GM18909 (cell line): ENCODE measurements around the gene DNAJC22.
"Not testable (repeated sequence)": the region's sequence is repeated elsewhere in the genome, so short reads cannot be mapped to it uniquely, and the experiment has no call there.

Source experiments
- ATAC-seq: cut with Tn5 transposase; IDR thresholded peaks from one replicate; pipeline ENCODE4 v1.9.1; 2021; ENCODE audit warnings: mild to moderate bottlenecking; ENCODE audit not compliant: unreplicated experiment, poor library complexity

Gene DNAJC22

DNA sequence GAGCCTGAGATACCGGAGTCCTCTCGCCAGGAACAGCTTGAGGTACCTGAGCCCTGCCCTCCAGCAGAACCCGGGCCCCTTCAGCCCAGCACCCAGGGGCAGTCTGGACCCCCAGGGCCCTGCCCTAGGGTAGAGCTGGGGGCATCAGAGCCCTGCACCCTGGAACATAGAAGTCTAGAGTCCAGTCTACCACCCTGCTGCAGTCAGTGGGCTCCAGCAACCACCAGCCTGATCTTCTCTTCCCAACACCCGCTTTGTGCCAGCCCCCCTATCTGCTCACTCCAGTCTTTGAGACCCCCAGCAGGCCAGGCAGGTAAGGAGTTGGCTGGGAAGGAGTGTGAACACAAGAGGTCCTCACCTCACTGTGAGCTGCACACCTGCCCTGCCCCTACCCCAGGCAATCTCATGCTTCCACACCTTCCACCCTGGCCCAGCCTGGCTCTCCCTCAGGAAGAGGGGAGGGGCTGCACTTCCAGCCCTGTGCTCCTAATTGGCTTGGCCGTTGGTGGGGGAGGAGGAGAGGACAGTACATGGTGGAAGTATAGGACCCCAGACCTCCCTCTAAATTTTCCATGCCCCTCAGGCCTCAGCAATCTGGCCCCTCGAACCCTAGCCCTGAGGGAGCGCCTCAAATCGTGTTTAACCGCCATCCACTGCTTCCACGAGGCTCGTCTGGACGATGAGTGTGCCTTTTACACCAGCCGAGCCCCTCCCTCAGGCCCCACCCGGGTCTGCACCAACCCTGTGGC is 15.9 kb upstream of the DNAJC22 start:
- ATAC-seq, result no peak

DNA sequence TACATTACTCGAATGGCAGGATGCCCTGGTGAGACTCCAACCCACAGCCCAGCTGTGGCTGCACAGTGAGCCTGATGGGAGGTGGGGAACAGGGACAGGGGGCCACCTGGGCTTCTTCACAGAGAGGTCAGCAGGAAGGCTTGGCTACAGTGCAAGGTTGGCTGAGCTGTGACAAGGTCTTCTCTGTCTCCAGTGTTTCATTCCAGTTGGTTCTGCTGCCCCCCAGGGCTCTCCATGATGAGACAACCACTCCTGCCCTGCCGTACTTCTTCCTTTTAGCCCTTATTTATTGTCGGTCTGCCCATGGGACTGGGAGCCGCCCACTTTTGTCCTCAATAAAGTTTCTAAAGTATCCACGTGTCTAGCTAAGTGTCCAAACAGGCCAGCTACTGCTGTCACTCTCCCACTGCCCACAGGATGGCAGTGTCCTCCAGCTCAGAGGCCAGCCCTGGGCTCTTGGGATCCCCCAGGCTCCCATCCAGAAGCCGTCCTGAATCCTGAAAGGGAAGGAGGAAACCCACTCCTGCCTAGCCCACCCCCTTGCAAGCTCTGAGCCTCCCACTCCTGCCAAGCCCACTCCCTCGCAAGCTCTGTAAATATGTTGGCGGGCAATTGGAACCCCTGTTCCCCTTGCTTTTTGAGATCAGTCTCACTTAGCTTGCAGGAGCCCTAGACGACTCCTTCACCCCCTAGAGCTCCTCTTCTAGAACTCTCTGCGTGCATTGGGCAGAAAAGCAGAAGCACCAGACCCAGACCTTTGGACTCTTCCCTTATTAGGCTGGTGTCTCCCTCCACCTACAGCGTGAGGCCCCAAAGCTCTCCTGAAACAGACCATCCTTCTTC is 15.1 kb upstream of the DNAJC22 start:
- no peak for ATAC-seq

DNA sequence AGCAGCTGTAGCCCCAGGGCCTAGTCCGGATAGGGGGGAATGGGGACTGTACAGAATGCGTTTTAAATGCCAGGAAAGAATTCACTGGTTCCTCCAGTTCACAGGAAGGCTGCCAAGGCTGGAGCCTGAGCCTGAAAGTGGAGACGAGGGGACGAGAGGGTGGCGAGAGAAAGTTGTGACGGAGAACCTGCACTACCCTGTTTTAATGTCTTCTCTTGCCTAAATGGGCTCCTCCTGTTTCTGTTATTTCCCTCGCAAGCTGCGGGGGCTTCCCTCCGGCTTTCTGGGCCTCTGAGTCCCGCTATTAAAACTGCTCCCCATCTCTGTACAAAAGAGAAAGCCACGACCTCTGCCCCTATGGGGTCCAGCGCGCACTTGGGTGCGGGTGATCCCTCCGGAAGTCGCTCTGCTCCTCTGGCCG is 14.2 kb upstream of the DNAJC22 start:
- no peak for ATAC-seq

DNA sequence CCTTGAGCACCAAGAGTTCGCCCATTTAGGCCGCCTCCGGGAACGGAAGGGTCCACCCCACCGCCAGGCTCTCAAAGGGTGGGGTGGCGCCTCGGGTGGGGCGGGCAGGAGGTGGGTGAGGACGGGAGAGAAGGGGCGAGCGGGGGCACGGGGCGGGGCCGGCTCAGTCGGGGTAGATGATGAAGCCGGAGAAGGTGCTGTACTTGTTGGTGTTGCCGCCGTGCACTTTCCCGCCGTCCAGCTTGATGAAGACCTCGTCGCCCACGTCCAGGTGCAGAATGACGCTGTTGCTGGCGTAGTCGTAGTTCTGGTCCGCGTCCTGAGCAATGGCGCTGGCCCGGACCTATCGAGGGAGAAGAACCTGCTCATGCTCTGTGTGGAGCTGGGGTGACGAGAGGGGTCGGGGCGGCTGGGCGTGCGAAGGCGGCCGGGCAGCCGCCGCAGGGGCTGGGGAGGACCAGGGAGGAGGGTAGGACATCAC is 13.8 kb upstream of the DNAJC22 start:
- ATAC-seq, result no peak

DNA sequence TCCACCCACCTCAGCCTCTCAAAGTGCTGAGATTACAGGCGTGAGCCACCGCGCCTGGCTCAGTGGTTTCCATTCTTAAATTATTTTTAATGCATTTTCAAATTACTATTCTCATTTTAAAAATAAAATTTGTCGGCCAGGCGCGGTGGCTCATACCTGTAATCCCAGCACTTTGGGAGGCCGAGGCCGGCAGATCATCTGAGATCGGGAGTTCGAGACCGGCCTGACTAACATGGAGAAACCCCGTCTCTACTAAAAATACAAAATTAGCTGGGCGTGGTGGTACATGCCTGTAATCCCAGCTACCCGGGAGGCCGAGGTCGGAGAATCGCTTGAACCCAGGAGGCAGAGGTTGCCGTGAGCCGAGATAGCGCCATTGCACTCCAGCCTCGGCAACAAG is 12.9 kb upstream of the DNAJC22 start:
- not testable (repeated sequence) for ATAC-seq

DNA sequence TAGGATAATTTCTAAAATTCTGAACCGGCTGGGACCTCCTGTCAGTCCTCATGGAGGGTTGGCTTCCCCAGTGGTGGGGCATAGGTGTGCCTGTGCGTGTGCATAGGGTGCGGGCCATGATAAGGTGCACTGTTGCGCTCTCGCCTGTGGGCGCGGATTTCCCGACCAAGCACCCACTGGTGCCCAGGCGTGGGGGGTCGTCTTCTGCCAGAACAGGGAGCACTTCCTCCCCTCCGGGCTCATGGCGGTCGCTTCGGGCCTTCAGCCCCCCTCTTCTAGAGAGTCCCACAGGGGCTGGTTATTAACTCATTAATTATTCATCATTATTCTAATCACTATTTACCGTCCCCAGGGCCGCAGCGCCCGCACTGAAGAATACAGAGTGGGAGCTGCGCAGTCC is 12.5 kb upstream of the DNAJC22 start:
- ATAC-seq, result no peak

DNA sequence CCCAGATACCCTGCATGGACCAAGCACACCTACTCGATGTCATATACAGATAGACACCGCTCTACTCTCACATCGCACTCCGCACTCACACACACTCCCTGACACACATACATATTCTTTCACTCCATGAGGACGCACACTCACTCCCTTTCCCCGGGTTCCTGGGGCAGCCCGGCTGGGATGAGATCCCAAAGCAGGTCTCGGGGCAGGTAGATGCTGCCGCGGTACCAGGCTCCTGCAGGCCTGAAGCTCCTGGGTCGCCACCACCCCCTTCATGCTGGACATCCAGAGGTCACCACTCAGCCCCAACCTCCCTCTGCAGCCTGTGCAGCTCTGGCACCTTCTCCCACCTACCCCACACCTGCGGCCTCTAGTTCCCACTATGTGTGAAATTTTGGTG is 12.0 kb upstream of the DNAJC22 start:
- ATAC-seq, result no peak

DNA sequence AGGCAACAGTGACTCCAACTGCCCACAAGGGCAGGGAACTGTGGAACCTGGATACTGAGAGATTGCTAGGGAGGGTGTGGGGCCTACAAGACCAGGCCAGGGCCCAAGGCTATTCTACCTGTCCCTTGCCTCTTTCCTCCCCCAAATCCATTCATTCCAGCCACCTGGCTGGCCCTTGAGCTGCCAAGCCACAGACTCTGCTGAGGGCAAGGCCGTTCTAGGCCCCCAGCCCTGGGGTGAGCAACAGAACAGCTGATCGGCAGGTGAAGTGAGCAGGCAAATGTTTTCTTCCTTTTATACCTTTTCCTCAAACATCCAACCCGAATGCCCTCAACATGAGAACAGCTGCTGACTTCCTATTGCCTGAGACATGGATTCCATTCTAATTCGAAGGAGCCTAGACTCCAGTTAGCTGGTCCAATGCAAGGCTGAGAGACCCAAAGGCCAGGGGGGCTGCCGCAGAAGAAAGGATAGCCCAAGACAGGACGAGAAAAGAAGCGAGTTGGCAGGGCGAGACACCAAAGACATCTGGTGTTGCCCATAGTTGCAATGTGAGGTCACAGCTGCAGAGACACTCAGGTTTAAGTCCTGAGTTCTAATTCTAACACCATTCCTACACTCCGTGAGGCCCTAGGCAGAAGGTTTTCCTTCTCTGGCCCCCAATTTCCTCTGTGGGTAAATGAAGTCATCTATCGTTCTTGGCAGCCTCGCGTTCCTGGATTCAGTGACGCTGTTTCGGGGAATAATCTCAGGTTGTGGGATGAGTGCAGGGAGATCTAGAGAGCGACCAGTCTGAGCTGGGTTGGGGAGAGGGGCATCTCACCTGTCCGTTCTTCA is 11.4 kb upstream of the DNAJC22 start:
- ATAC-seq, result no peak

DNA sequence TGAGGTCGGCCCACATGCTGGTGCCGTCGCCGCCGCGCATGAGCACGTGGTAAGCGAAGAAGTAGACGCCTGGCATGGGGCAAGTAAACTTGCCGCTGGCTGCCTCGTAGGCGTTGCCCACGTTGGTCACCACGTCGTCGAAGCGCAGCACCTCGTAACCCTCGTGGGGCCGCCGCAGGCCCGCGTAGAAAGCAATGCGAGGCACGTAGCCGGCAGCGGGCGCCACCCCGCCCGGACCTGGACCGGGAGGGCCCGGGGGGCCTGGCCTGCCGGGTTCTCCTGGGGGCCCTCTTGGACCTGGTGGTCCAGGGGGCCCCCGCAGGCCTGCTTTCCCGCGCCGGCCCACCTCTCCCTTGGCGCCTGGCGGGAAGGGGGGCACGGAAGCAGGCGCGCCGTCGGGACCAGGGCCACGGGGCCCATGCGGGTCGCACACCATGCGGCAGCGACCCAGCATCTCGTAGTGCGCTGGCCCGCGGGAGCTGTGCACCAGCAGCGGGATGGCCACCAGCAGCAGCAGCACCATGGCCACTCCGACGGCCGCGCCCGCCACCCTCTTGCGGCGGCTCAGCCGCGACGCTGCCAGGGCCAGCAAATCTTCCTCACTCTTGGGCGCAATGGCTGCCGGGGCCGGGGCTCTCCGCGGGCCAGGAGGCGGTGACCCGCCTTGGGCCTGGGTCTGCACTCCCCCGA is 10.6 kb upstream of the DNAJC22 start:
- no peak for ATAC-seq

DNA sequence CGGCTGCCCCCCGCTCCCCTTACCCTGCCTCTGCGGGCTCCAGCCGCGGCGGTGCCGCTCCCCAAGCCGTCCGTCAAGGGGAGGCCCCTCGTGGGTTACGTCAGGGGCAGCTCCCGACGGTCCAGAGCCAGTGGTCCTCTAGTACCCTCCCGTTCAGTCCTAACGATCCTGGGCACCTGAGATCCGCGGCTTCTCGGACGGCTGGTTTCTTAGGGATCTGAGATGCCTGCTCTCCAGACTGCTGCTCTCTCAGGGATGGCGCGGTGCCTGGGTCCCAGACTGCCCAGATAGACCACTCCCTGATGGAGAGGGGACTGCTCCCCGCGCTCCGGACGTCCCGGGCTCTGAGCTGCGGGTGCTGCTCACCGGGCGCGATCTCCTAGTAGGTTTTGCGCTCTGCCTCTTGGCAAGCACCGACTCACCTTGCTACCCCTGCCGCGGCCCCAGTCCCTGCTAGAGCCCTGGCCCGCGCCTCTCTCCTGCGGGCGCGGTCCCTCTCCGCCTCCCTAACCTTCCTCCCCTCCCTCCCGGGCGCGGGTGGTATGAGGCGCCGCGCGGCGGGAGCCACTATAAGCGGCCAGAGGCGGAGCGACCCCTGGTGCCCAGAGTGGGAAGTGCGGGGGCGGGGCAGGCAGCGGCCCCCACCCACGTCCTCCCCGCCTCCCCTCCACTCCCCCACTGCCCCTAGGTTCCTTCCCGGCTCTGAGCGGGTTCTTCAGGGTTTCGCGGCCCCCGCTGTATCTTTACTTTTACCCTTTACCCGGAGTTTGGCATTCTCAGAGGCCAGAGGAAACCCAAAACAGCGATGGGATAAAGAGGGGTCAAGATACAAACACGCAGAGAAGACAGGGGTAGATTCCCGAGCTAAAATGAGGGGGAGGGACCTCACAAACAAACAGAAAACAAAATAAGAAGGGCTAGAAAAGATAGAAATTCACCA is 9.8 kb upstream of the DNAJC22 start, which contains the start of gene C1QL4:
C1QL4 (minus strand) TSS at position 544 of the 940 bp plus-strand sequence. CDS start 711 bp downstream, outside the sequence.
- ATAC-seq, result peak; percentile 69

DNA sequence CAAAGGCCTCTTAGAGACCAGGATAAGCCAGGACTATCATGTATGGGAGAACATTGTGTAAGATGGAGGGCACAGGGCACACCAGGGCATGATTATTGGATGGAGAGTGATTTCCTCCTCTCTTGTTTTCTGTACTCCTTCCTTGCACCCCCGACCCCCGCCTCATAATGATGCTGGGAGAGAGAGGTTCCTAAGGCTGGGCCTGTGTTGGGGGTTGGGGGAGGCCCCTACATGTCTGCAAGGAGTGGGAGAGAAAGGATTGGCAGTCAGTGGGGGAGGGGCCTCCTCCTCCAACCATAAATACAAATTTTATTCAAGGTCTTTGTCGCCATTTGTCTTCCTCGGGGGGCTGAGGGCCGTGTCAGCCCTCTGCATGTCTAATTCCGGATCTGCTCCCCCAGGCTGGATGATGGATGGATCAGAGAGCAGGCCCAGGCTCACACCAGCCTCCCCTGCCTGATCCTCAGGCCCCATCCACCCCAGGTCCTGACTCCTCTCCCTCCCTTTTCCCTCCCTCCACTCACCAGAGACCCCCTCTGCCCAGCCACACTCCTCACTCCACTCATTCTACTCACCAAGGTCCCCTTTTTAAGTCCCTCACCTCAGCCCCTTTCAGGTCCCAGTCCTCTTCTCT is 7.7 kb upstream of the DNAJC22 start:
- no peak for ATAC-seq

DNA sequence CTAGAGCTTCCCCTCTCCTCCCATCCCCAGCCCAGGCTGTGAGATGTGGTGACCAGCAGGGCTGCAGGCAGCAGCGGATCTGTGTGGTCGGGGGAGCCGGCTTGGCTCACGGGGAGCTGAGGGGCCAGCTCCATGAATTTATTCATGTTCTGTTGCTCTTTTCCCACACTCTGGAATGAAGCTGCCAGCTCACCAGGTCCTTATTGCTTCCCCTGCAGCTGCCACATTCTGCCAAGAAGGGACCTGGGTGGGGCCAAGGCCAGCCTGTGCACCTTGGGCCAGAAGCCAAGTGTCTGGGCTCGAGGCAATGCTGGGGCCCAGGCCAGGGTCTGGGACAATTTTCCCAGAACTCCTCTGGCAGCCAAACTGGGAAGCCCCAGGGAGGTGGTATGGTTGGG is 7.2 kb upstream of the DNAJC22 start:
- ATAC-seq, result no peak

DNA sequence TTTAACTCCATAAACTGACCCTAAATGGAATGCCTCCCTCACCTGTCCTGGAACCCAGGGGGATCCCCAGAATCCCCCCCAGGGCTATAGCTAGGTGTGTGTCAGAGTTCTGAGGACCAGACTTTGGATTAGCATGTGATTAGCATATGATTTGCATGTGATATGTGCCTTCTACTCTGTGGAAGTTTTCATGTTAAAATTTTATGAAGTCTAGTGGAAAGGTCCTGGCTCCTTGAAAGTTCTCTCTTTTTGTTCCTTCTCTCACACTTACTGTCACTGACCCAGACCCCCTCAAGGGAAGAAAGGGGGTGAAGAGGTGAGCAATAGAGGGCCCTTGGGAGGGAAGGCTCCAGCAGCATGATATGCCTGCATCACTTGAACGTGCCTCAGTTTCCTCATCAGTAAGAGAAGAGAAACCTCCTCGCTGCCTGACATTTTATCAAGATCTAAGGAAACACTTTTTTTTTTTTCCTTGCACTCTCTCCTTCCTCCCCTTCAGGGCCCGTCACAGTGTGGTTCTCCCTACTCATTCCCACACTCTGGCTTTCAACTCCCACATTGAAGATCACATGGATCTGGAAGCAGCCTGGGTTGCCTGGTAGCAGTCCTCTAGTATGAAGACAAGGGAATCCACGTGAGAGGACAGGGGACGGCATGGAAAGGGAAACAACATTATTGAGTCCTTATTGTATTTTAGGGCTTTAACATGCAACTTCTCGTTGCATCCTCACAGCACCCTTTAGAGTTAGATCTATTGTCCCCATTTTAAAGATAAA is 6.4 kb upstream of the DNAJC22 start:
- no peak for ATAC-seq

DNA sequence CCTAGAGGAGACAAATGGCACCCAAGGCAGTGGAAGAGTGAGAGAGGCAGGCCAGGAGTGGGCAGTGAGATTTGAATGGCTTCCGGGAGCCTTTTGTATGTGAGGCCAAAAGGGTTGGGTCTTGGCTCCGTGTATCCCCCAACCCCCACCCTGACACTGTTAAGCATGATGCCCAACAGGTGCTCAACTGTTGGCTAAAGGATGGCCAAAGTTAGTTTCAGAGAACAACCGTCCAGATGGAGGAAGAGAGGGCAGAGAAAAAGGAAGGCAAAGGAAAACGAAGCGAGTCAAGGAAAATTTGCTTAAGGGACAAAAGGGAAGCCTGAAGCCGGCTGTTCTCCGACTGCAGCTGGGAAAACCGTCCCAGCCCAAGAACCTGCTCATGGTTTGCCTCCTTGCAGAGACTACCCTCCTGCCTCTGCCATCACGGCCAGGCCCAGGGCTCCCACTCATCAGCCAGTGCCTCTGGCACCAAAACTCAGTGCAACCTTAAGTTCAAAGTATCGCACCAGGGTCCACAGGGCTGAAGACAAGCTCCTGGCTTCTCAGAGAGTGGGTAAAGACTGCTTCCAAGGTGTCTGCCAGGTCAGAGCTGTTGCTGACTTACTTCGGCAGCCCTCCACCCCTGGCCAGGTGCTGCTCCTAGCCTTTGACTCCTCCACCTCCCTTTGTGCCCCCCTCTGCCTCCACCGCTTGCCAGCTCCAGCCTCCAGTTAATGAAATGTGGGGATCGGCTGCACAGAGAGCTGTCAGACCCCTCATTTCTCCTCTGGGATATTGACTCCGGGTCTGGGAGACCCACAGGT is 5.5 kb upstream of the DNAJC22 start:
- ATAC-seq, result no peak

DNA sequence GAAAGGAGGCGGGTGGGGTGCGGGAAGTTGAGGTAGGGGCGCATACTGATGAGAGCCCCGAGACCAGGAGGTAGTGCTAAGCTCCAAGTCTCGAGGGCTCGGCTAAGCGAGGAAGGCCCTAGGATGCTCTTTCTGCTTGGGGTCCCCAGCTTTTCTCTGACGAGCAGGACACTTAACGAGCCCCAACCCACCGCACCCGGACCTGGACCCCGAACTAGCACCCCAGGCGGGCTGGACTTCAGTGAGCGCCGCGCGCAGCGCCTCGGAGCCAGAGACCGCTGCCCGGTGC is 5.0 kb upstream of the DNAJC22 start:
- no peak for ATAC-seq

DNA sequence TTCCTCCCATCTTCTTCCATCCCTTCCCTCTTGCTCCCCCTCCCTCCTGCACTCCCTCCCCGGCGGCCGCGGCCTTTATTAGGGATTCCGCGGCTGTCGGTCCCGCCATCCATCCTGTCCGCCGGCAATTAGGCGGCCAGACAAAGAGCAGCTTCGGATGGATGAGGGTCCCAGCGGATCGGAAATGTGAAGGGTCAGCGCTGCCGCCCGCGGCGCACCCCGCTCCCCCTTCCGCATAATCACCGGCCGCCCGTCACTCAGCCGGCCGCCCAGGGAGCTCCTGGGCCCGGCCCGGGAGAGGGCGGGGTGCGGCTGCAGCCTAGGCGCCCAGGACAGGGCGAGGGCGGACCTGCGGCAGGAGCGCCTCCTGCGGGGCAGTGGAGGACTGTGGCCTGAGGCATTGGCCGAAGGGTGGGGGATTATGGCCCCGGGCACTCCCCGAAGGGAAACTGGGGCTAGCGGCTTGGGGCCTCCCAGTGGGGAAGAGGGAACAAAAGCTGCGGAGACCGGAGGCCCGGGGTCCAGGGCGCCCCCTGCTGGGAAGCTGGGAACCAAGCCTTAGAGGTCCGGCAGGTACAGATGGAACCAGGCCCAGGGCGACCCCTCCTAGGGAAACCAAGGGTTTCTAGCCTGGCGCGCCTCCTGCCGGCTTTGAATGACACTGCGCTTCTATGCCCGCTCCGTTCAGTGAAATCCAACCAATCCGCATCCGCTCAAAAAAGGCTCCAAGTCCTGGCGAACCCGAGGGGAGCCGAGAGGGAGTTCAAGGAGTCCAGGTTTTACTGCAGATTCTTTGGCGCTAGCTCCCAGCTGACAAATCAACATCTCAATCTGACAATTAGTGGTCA is 4.4 kb upstream of the DNAJC22 start:
- ATAC-seq, result no peak
